ENCODE data around the gene CYSRT1. TPM values are rescaled to one million over a fixed set of nuclear protein-coding genes. Genes with fewer than 3 reads are reported as not detected.

CYSRT1 gene
- total RNA-seq, 2 experiments from 2014 or later, result 0.34 TPM; not detected in 1

- intact Hi-C loops (cut with micrococcal nuclease), result no loop called here
- H3K4me3 Mint-ChIP-seq, result no peak overlapping the region
Measured at GRCh38 chr9:137272241-137273094, 47.5 kb downstream of the CYSRT1 start.

DNA sequence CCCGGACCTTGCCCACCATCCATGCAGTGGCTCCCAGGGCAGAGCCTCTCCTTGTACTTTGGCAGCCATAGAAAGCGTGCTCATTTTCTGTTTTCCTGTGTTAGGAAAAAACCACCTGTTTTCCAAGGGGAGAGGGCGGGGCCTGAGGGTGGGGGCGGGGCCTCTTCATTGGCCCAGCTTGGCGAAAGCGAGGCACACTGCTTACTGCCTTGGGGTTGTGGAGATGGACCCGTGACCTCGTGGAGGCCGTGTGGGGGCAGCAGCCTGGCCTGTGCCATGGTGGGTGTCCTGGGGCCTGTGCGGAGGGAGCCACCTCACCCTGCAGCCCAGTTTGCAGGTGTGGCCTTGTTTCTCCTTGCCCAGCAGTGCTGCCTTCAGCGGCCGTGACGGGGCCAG is 48.1 kb downstream of the CYSRT1 start:
- Mint-ChIP-seq H3K27ac (no peak overlapping the region), H3K4me1 (ENCODE audit: low read depth) (peaks cover 19% of the 10 kb centered on the region), H3K36me3 (ENCODE audit: low read depth) (peaks cover 29% of the 10 kb centered on the region), H3K27me3 (peaks cover 3% of the 10 kb centered on the region), H3K9me3 (no peaks in the 10 kb centered on the region), H3K4me3 (no peak overlapping the region)
- TF ChIP-seq, protein P1, sequence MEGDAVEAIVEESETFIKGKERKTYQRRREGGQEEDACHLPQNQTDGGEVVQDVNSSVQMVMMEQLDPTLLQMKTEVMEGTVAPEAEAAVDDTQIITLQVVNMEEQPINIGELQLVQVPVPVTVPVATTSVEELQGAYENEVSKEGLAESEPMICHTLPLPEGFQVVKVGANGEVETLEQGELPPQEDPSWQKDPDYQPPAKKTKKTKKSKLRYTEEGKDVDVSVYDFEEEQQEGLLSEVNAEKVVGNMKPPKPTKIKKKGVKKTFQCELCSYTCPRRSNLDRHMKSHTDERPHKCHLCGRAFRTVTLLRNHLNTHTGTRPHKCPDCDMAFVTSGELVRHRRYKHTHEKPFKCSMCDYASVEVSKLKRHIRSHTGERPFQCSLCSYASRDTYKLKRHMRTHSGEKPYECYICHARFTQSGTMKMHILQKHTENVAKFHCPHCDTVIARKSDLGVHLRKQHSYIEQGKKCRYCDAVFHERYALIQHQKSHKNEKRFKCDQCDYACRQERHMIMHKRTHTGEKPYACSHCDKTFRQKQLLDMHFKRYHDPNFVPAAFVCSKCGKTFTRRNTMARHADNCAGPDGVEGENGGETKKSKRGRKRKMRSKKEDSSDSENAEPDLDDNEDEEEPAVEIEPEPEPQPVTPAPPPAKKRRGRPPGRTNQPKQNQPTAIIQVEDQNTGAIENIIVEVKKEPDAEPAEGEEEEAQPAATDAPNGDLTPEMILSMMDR (IDR thresholded peaks at IDR 0.05), result no peak
- intact Hi-C loops (cut with micrococcal nuclease), result no loop called here
- CTCF ChIA-PET, result interaction anchor here (1.2 to 2.6 kb wide), 2 partner anchors 14 to 37 kb away, joined by 4 to 7 read pairs; no protein-coding TSS in a partner anchor
- POLR2A ChIA-PET, result no interaction called here
- ATAC-seq, result no peak
- no peak for DNase-seq

More at GRCh38 chr9:137272241-137273094, 47.5 kb downstream of the CYSRT1 start:
- ChIA-PET POLR2A (no interaction called here), CTCF (interaction anchor here (1.2 to 2.6 kb wide), 2 partner anchors 15 to 36 kb away, joined by 4 to 7 read pairs; no protein-coding TSS in a partner anchor)
- peaks cover 33% of the 10 kb centered on the region for H3K36me3 Mint-ChIP-seq (ENCODE audit: low read depth)
- no peak for ATAC-seq
- TF ChIP-seq, protein P1 (IDR thresholded peaks at IDR 0.05), result no peak
- H3K4me1 Mint-ChIP-seq (ENCODE audit: low read depth), result peaks cover 17% of the 10 kb centered on the region
- H3K9me3 Mint-ChIP-seq, result no peaks in the 10 kb centered on the region
- H3K27ac Mint-ChIP-seq, result no peak overlapping the region
- DNase-seq, result no peak
- H3K27me3 Mint-ChIP-seq, result peaks cover 1% of the 10 kb centered on the region

DNA sequence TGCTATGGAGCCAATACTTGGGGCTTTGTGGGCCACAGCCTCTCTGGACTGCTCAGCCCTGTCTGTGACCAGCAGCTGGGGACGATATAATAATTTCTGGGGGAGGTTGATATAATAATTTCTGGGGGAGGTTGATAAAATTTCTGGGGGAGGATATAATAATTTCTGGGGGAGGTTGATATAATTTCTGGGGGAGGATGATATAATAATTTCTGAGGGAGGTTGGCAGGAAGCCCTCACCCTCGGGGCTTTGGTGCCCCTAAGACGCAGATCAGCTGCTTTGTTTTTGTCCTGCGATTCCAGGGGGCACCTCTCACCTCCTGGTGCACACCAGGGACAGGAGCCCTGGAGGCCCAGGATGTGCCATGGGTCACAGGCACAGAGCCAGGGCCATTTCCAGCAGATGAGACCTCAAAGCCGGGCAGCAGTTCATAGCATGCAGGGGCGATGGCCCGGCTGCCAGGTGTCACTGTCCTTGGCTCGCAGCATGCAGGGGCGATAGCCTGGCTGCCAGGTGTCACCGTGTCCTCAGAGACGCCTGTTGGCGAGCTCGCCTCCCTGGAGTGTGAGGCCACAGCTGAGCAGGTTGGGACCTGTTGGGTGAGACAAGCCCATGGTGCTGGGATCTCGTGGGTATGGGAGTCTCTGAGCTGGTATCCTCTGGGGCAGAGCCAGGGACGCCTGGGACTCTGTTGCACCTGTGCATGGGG is 48.8 kb downstream of the CYSRT1 start:
- ChIA-PET POLR2A (interaction anchor here (1.2 to 1.6 kb wide), 2 partner anchors 9 to 18 kb away, joined by 5 to 8 read pairs; no protein-coding TSS in a partner anchor), CTCF (interaction anchor here (1.1 to 2.6 kb wide), 3 partner anchors 12 to 37 kb away, joined by 4 to 7 read pairs (median 4); no protein-coding TSS in a partner anchor)
- Mint-ChIP-seq H3K27me3 (peaks cover 3% of the 10 kb centered on the region), H3K9me3 (no peaks in the 10 kb centered on the region), H3K27ac (no peak overlapping the region), H3K36me3 (ENCODE audit: low read depth) (peaks cover 25% of the 10 kb centered on the region), H3K4me3 (no peak overlapping the region), H3K4me1 (ENCODE audit: low read depth) (peaks cover 19% of the 10 kb centered on the region)
- TF ChIP-seq, protein P1 (IDR thresholded peaks at IDR 0.05), result no peak
- DNase-seq (no peak), ATAC-seq (no peak)
- intact Hi-C loops (cut with micrococcal nuclease), result no loop called here

DNA sequence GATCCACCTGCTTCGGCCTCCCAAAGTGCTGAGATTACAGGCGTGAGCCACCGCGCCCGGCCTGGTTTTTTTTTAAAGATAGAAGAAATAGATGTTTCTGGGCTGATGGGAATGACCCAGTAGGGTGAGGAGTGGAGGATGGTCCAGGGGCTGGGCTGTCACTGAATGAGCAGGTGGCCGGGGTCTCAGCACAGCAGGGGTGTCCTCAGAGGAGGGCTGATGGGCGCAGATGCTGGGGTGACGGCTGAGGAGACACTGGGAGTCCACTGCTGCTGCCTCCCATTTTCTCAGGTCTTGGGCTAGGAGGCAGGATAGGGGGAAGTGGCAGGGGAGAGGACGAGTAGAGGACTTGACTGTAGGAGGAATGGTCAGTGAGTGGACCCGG is 50.2 kb downstream of the CYSRT1 start:
- Mint-ChIP-seq H3K27me3 (peaks cover 3% of the 10 kb centered on the region), H3K27ac (no peak overlapping the region), H3K4me1 (ENCODE audit: low read depth) (peaks cover 19% of the 10 kb centered on the region), H3K36me3 (ENCODE audit: low read depth) (peaks cover 15% of the 10 kb centered on the region), H3K9me3 (no peaks in the 10 kb centered on the region), H3K4me3 (no peak overlapping the region)
- intact Hi-C loops (cut with micrococcal nuclease), result no loop called here
- POLR2A ChIA-PET, result interaction anchor here (1.2 to 1.6 kb wide), 2 partner anchors 10 to 19 kb away, joined by 5 to 8 read pairs; no protein-coding TSS in a partner anchor
- TF ChIP-seq, protein P1 (IDR thresholded peaks at IDR 0.05), result no peak
- no peak for ATAC-seq
- CTCF ChIA-PET, result no interaction called here
- DNase-seq, result no peak

Other genes with a start within 250 kb of the CYSRT1 start
- gene PTGDS, start 247.7 kb upstream of the CYSRT1 start, total RNA-seq, result not detected
- gene LCNL1, start 242.2 kb upstream of the CYSRT1 start, total RNA-seq, result not detected
- gene PAXX, start 232.8 kb upstream of the CYSRT1 start, total RNA-seq, result 10 to 100 TPM; 60.5 to 61.8 TPM
- gene CLIC3, start 228.6 kb upstream of the CYSRT1 start, total RNA-seq, result not detected
- gene ABCA2, start 196.9 kb upstream of the CYSRT1 start, total RNA-seq, result 10 to 100 TPM; 11.8 to 16.2 TPM
- gene FUT7, start 193.1 kb upstream of the CYSRT1 start, total RNA-seq, result under 1 TPM in 1 of 2 experiments, not detected in 1; 0.09 TPM
- 10 to 100 TPM; 18.2 to 21.2 TPM for gene NPDC1, start 179.0 kb upstream of the CYSRT1 start, total RNA-seq
- gene ENTPD2, start 171.1 kb upstream of the CYSRT1 start, total RNA-seq, result not detected
- 10 to 100 TPM; 13.5 to 13.7 TPM for gene SAPCD2, start 154.6 kb upstream of the CYSRT1 start, total RNA-seq
- gene UAP1L1, start 147.7 kb upstream of the CYSRT1 start, total RNA-seq, result 10 to 100 TPM; 49.8 to 50.1 TPM
- gene MAN1B1, start 138.2 kb upstream of the CYSRT1 start, total RNA-seq, result 10 to 100 TPM; 31.1 to 33.2 TPM
- gene DPP7, start 110.4 kb upstream of the CYSRT1 start, total RNA-seq, result 100 to 1,000 TPM; 222 to 227 TPM
- not detected for gene GRIN1, start 86.0 kb upstream of the CYSRT1 start, total RNA-seq
- not detected for gene LRRC26, start 55.1 kb upstream of the CYSRT1 start, total RNA-seq
- gene TMEM210, start 53.1 kb upstream of the CYSRT1 start, total RNA-seq, result not detected
- 10 to 100 TPM; 38.6 to 39.6 TPM for gene ANAPC2, start 36.6 kb upstream of the CYSRT1 start, total RNA-seq
- 10 to 100 TPM; 53.3 to 58.4 TPM for gene SSNA1, start 36.5 kb upstream of the CYSRT1 start, total RNA-seq
- gene TPRN, start 24.4 kb upstream of the CYSRT1 start, total RNA-seq, result 1 to 10 TPM; 5.7 to 6.6 TPM
- 10 to 100 TPM; 29.4 to 29.9 TPM for gene TMEM203, start 19.5 kb upstream of the CYSRT1 start, total RNA-seq
- 10 to 100 TPM; 29.5 to 30.7 TPM for gene NDOR1, start 19.5 kb upstream of the CYSRT1 start, total RNA-seq
- 10 to 100 TPM in 1 of 2 experiments, 1 to 10 TPM in 1; 8.0 to 10.4 TPM for gene RNF208, start 2.9 kb upstream of the CYSRT1 start, total RNA-seq
- gene RNF224, start 2.3 kb downstream of the CYSRT1 start, total RNA-seq, result not detected
- gene SLC34A3, start 5.7 kb downstream of the CYSRT1 start, total RNA-seq, result not detected
- gene TUBB4B, start 16.1 kb downstream of the CYSRT1 start, total RNA-seq, result 100 to 1,000 TPM; 228 to 230 TPM
- gene STPG3, start 26.1 kb downstream of the CYSRT1 start, total RNA-seq, result not detected
- 10 to 100 TPM; 50.9 to 54.3 TPM for gene NELFB, start 30.2 kb downstream of the CYSRT1 start, total RNA-seq
- gene TOR4A, start 52.6 kb downstream of the CYSRT1 start, total RNA-seq, result 1 to 10 TPM; 2.9 to 3.0 TPM
- gene NRARP, start 77.1 kb downstream of the CYSRT1 start, total RNA-seq, result 1 to 10 TPM; 3.3 to 4.4 TPM
- gene EXD3, start 198.0 kb downstream of the CYSRT1 start, total RNA-seq, result 1 to 10 TPM; 8.1 to 9.0 TPM
- gene NOXA1, start 198.2 kb downstream of the CYSRT1 start, total RNA-seq, result under 1 TPM; 0.72 to 0.95 TPM
- gene ENTPD8, start 216.2 kb downstream of the CYSRT1 start, total RNA-seq, result not detected
- gene NSMF, start 234.2 kb downstream of the CYSRT1 start, total RNA-seq, result 100 to 1,000 TPM; 112 to 116 TPM